ENCODE measurements around the gene MYO1C.

MYO1C gene, protein sequence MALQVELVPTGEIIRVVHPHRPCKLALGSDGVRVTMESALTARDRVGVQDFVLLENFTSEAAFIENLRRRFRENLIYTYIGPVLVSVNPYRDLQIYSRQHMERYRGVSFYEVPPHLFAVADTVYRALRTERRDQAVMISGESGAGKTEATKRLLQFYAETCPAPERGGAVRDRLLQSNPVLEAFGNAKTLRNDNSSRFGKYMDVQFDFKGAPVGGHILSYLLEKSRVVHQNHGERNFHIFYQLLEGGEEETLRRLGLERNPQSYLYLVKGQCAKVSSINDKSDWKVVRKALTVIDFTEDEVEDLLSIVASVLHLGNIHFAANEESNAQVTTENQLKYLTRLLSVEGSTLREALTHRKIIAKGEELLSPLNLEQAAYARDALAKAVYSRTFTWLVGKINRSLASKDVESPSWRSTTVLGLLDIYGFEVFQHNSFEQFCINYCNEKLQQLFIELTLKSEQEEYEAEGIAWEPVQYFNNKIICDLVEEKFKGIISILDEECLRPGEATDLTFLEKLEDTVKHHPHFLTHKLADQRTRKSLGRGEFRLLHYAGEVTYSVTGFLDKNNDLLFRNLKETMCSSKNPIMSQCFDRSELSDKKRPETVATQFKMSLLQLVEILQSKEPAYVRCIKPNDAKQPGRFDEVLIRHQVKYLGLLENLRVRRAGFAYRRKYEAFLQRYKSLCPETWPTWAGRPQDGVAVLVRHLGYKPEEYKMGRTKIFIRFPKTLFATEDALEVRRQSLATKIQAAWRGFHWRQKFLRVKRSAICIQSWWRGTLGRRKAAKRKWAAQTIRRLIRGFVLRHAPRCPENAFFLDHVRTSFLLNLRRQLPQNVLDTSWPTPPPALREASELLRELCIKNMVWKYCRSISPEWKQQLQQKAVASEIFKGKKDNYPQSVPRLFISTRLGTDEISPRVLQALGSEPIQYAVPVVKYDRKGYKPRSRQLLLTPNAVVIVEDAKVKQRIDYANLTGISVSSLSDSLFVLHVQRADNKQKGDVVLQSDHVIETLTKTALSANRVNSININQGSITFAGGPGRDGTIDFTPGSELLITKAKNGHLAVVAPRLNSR

DNA sequence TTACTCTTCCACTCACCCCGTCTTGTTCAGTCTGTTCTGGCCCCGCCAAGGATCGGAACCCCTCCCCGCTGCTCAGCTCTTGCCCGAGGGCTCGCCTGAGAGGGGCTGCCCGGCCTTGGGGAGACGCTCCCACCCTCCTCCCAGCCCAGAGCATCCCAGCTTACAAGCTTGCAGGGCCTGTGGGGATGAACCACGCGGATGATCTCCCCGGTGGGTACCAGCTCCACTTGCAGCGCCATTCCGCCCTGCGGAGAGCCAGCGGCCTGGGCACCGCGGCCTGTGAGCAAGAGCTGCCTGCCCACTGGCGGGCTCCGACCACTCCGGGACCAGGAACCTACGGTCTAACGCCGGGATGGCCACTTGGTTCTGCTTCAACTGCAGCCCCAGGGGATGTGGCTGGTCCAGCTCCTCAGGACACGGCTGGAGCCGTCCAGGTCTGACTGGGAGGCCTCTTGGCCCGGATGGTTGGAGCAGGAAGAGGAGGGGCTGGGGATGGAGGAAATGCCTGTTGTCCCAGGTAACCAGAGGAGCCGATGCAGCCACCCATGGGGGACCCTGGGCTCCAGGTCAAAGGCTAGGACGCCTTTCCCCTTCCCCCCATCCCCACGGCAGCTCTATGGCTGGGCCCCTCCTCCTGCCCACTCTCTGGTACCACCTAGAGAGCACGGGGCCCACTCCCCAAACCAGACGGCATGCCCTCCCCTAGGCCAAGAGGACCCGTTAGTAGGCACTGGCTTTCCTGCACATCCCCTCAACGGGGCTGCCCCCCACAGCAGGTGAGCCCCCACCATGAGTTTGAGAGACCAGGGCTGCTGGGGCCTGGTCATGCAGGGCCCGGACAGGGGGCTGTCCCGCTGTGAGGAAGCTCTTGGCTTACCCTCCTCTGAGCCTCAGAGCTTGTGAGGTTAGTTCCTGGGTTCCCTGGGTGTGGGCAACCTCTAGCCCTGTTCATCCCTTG, at the start of gene MYO1C:
MYO1C (minus strand) TSS at position 438 of the 958 bp plus-strand sequence; CDS start at position 239, 199 bp downstream.
- Histone ChIP-seq H3K79me2 (no peaks in the 10 kb centered on the region), H3K9me3 (ENCODE audit: control insufficient read depth, low read length) (no peaks in the 10 kb centered on the region), H3K4me1 (peaks cover 4% of the 10 kb centered on the region), H3K9ac (no peak within 1 kb of the TSS), H3K27me3 (ENCODE audit: control insufficient read depth, insufficient read depth, low read length) (no peaks in the 10 kb centered on the region), H3K4me2 (ENCODE audit: low read length) (peak within 1 kb of the TSS; percentile 76), H2AFZ (peak within 1 kb of the TSS; percentile 82), H3K27ac (peak within 1 kb of the TSS; percentile 40), H3K36me3 (ENCODE audit: control insufficient read depth, insufficient read depth, low read length) (no peaks in the 10 kb centered on the region), H3K4me3 (ENCODE audit: low read depth, low read length) (peak within 1 kb of the TSS; percentile 40)
- TF ChIP-seq, protein P1, sequence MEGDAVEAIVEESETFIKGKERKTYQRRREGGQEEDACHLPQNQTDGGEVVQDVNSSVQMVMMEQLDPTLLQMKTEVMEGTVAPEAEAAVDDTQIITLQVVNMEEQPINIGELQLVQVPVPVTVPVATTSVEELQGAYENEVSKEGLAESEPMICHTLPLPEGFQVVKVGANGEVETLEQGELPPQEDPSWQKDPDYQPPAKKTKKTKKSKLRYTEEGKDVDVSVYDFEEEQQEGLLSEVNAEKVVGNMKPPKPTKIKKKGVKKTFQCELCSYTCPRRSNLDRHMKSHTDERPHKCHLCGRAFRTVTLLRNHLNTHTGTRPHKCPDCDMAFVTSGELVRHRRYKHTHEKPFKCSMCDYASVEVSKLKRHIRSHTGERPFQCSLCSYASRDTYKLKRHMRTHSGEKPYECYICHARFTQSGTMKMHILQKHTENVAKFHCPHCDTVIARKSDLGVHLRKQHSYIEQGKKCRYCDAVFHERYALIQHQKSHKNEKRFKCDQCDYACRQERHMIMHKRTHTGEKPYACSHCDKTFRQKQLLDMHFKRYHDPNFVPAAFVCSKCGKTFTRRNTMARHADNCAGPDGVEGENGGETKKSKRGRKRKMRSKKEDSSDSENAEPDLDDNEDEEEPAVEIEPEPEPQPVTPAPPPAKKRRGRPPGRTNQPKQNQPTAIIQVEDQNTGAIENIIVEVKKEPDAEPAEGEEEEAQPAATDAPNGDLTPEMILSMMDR (IDR thresholded peaks at IDR 0.05), result no peak

DNA sequence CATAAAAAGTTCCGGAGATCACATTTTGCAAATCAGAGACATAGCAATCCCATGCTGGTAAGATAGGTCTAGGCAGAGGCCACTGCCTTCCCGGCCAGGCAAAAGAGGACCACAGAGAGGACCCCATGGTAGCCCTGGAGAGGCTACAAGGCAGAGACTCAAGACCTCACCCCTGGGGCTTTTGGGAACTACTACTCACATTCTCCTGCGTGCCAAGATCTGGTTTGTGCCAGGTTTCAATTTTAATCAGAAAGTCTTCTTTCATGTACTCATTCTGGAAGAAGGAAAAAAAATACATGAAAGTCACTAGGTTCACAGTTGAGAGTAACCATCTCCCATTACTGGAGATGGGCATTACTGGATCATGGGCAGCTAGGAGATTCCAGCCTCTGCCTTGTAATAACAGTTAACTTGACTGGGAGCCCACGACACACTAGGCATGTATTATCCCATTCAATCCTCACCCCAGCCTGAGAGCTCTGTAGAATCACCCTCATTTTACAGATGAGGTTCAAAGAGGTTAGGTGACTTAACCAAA, 49.0 kb upstream of the MYO1C start:
- H3K4me1 ChIP-seq, result no peaks in the 10 kb centered on the region
- H3K36me3 ChIP-seq (ENCODE audit: control insufficient read depth, insufficient read depth, low read length), result no peaks in the 10 kb centered on the region

DNA sequence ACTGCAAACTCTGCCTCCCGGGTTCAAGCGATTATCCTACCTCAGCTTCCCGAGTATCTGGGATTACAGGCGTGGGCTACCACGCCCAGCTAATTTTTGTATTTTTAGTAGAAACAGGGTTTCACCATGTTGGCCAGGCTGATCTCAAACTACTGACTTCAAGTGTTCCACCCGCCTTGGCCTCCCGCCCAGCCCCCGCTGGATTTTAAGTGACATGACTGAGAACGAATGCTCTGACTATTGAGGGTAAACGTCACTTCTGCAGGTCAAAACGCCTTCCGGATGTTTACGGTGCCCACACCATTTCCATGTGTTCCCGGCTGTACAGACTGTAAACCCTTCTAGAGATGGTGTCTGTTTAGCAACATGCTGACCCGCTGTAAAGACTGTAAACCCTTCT, 47.3 kb upstream of the MYO1C start:
- TF ChIP-seq, protein P1 (IDR thresholded peaks at IDR 0.05), result no peak
- no peak overlapping the region for H3K4me2 ChIP-seq (ENCODE audit: low read length)
- no peak overlapping the region for H3K4me3 ChIP-seq (ENCODE audit: low read depth, low read length)
- no peak overlapping the region for H2AFZ ChIP-seq
- no peaks in the 10 kb centered on the region for H3K9me3 ChIP-seq (ENCODE audit: control insufficient read depth, low read length)
- H3K4me1 ChIP-seq, result no peaks in the 10 kb centered on the region
- peaks cover 4% of the 10 kb centered on the region for H3K79me2 ChIP-seq
- no peaks in the 10 kb centered on the region for H3K36me3 ChIP-seq (ENCODE audit: control insufficient read depth, insufficient read depth, low read length)
- H3K27me3 ChIP-seq (ENCODE audit: control insufficient read depth, insufficient read depth, low read length), result no peaks in the 10 kb centered on the region
- no peak overlapping the region for H3K9ac ChIP-seq
- H3K27ac ChIP-seq, result no peak overlapping the region

More for the DNA sequence above, 49.0 kb upstream of the MYO1C start:
- TF ChIP-seq, protein P1 (IDR thresholded peaks at IDR 0.05), result no peak
- Histone ChIP-seq H3K79me2 (peaks cover 8% of the 10 kb centered on the region), H3K27me3 (ENCODE audit: control insufficient read depth, insufficient read depth, low read length) (no peaks in the 10 kb centered on the region), H3K9ac (no peak overlapping the region), H2AFZ (no peak overlapping the region), H3K4me3 (ENCODE audit: low read depth, low read length) (no peak overlapping the region), H3K4me2 (ENCODE audit: low read length) (no peak overlapping the region), H3K9me3 (ENCODE audit: control insufficient read depth, low read length) (no peaks in the 10 kb centered on the region), H3K27ac (no peak overlapping the region)

DNA sequence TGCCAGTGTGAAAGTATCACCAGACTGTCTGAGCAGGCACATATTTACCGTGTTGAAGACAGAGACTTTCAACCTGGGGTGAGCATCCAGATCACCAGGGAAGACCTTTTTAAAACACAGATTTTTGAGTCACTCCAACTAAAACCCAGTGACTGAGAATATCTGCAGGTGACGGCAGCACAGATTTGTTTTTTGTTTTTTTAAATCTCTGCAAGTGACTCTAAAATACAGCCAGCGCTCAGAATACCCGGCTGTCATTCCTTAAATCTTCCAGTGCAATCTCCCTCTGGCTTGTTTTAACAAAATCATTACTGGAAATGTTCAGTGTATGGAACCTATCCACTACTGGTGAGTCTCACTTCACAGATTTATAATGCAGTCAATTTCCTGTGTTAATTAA, 43.3 kb upstream of the MYO1C start:
- Histone ChIP-seq H3K27me3 (ENCODE audit: control insufficient read depth, insufficient read depth, low read length) (no peaks in the 10 kb centered on the region), H3K9ac (no peak overlapping the region), H3K79me2 (peaks cover 4% of the 10 kb centered on the region), H3K4me3 (ENCODE audit: low read depth, low read length) (no peak overlapping the region), H3K9me3 (ENCODE audit: control insufficient read depth, low read length) (no peaks in the 10 kb centered on the region), H3K4me1 (no peaks in the 10 kb centered on the region), H3K4me2 (ENCODE audit: low read length) (no peak overlapping the region), H3K27ac (no peak overlapping the region), H2AFZ (no peak overlapping the region), H3K36me3 (ENCODE audit: control insufficient read depth, insufficient read depth, low read length) (no peaks in the 10 kb centered on the region)
- TF ChIP-seq, protein P1 (IDR thresholded peaks at IDR 0.05), result no peak

All from parathyroid adenoma (tissue), 2 donors.